HFF-Myc (cell line): Measurements from ENCODE around the gene KRT10.

Experiments used
- DNase-seq: peaks from one replicate; pipeline ENCODE4 v3.0.0-alpha.2; 2011; ENCODE audit warnings: low read depth; ENCODE audit errors: extremely low read depth
- H3K4me3 ChIP-seq: replicated peaks from 2 replicates; pipeline ENCODE4 v1.5.1; 2011; ENCODE audit warnings: low read depth, mild to moderate bottlenecking, control low read depth, low read length
- CTCF ChIP-seq: IDR thresholded peaks from 2 replicates; pipeline ENCODE4 v1.5.1; 2012; ENCODE audit warnings: mild to moderate bottlenecking, low read depth, low read length, control low read depth; ENCODE audit errors: missing control alignments

Gene KRT10

GRCh38 chr17:40796846-40797245, 25.6 kb downstream of the KRT10 start:
- DNase-seq, result no peak
- no peak for TF ChIP-seq CTCF

GRCh38 chr17:40795019-40795667, 27.3 kb downstream of the KRT10 start:
- TF ChIP-seq CTCF, result no peak

More at GRCh38 chr17:40796846-40797245, 25.6 kb downstream of the KRT10 start:
- no peak overlapping the region for H3K4me3 ChIP-seq

GRCh38 chr17:40794466-40794865, 27.9 kb downstream of the KRT10 start:
- no peak for DNase-seq
- H3K4me3 ChIP-seq, result no peak overlapping the region
- TF ChIP-seq CTCF, result no peak

More at GRCh38 chr17:40795019-40795667, 27.3 kb downstream of the KRT10 start:
- DNase-seq, result no peak
- H3K4me3 ChIP-seq, result no peak overlapping the region

GRCh38 chr17:40793832-40794231, 28.6 kb downstream of the KRT10 start:
- H3K4me3 ChIP-seq, result no peak overlapping the region
- DNase-seq, result no peak
- TF ChIP-seq CTCF, result no peak

GRCh38 chr17:40791787-40792436, 30.5 kb downstream of the KRT10 start:
- DNase-seq, result no peak
- no peak overlapping the region for H3K4me3 ChIP-seq
- peak; percentile 40 for TF ChIP-seq CTCF

DNA sequence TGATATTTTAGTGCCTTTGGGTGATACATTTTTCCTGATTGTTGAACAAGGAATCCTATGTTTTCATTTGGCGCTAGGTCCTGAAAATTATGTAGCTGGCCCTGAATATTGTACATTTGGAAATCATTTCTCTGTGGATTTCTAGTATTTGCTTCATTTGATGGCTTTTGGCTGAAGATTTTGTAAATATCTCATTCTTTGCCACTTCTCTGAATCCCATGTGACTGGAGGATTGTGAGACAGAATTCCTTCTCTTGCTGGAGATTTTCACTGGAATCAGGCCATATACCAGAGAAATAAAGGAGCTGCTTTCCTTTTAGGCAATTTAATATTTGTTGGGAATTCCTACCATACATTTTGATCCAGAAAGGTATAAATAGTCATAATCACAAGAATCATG, 31.3 kb downstream of the KRT10 start:
- no peak overlapping the region for H3K4me3 ChIP-seq
- no peak for TF ChIP-seq CTCF
- no peak for DNase-seq
